ENCODE results near the gene HS3ST2.

- no peak for TF ChIP-seq CTCF (IDR thresholded peaks at IDR 0.05)
- TF ChIP-seq POLR2A (IDR thresholded peaks at IDR 0.05), result no peak
Observed at GRCh38 chr16:22890976-22891375, 77.0 kb downstream of the HS3ST2 start.

Data from testis (tissue), 2 donors.